Measurements from ENCODE around the gene ST6GALNAC3.
A peak's percentile ranks its signal among the peaks of the same experiment; 100 is the strongest.

ST6GALNAC3 gene

DNA sequence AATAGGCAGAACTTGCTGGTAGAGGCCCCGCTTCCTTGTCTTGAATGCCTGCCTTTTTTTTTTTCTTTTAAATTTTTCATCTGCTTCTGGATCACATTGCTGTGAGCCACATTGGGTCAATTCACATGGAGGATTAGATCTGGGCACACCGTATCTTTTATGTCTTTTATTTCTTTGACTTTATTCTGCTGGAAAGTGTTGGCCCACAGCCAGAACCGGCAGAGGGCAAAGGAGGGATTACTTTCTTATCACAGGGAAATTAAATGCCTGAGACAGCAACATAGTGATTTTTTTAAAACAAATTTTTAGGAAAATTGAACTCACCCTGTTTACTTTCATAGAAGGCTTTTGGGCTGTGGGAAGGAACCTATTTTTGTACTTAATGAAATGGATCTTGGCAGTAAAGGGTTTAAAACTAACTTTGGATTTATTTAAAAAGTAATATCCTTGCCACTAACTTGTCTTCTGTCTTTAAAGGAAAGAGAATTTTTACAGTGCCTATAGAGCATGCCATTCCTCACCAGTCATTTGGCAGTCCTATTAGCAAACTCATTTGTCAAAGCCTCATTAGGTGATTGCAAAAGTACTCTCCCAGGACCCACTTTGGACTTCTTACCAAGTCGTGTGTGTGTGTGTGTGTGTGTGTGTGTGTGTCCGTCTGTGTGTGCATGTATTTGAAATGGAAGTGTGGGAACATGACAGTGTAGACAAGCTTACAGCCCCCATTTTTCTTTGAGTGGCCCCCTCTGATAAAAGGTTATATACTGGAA lies 68.4 kb downstream of the ST6GALNAC3 start:
- no peak for DNase-seq (ENCODE audit: low read depth)

DNA sequence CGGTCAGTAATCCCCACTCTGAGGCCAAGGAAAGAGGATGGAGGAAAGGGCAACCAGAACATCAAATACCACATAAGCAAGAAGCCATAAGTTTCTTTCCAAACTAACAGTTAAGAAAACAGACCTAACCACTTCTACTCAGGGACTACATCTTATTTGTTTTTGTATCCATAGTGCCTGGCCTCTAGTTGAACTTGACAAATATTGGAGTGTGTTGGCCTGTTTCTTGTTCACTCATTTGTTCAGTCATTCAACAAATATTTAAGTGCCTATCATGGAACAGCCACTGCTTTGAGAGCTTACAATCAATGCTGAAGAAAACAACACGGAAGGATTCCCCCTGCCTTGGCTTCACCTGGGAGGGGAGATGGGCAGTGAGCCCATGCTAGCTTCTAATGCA lies 69.7 kb downstream of the ST6GALNAC3 start:
- no peak for DNase-seq (ENCODE audit: low read depth)

DNA sequence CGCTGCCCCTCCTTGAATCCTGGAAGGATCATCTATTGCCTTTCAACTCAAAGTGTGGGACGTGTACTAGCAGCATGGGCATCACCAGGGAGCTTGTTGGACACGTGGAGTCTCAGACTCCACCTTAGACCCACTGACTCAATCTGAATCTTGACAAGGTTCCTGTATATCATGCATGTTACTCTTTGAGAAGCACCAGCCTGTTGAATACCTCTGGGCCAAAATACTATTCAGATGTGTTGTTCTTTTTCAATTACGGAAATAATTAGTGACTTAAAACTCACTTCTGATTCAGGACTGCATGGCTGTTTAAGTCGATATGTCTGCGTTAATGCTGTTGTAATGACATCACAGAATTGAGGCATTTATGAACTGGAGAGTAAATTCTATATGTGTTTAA lies 70.8 kb downstream of the ST6GALNAC3 start:
- no peak for DNase-seq (ENCODE audit: low read depth)

DNA sequence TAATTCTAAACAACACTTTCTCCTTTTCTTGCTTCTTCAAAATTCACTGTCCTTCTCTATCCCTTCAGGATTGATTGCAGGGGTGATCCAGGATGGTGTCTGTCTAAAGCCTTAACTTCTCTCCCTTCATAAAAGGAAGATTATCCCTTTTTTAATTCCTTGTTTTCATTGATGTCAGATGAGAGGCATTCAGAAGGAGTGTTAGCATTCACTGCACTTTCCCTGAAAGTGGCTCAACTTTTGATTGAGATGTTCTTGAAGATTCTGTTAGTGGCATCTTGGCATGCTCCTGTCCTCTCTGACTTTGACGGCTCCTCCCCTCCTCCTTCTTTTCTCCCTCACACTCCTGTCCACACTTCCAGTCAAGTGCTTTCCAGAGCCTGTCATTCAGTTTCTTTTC lies 71.6 kb downstream of the ST6GALNAC3 start:
- no peak for DNase-seq (ENCODE audit: low read depth)

DNA sequence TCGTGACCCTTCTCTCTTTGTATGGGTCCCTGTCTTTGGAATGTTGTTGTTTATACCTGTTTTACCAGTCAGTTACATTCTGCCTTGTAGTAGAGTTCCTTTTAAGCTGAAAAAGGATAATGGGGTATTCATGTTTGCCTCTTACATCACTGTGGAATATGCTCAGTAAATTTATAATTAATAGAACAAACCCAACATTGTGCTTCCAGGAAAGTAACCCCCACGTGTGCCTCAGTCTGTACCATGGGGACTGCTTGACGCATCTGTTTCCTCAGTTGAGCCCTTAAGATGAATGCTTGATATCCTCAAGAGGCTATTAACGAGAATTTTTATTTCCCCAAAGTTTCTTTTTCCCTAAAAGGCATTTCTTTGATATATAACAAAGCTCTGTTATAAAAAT lies 73.4 kb downstream of the ST6GALNAC3 start:
- no peak for DNase-seq (ENCODE audit: low read depth)

DNA sequence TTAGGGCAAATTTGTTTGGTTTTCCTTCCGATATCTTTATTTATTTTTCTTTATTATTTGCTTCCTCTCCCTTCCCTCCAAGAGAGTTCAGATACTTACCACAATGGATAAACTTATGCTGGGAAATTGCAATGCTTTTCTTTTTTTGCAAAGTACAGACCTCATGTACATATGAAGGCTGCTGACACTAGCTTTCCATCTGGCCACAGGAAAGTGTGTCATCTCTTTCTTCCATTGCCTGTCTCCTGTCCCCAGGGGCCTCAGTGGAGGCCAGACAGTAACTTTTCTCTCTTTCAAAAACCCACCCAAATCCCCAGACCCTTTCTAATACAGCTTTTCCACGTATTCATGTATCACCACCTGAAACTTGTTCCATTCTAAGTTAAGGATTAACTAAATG lies 73.9 kb downstream of the ST6GALNAC3 start:
- no peak for DNase-seq (ENCODE audit: low read depth)

DNA sequence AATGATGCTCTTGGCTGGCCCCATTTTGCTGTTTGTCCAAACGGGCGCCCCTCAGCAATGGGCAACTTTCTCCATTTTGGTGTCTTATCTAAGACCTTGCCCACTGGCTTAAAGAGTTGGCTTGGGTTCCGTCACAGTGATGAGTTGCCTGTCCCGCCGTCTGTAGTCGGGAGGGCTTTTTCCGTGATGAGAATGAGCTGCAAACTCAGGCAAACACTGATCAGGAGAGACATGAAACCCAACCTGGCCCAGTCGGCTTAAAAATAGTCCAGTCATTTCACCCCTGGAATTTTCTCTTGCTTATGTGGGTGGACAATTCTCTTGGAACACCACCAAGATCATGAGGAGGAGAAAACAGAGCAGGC lies 79.3 kb downstream of the ST6GALNAC3 start:
- no peak for DNase-seq (ENCODE audit: low read depth)

DNA sequence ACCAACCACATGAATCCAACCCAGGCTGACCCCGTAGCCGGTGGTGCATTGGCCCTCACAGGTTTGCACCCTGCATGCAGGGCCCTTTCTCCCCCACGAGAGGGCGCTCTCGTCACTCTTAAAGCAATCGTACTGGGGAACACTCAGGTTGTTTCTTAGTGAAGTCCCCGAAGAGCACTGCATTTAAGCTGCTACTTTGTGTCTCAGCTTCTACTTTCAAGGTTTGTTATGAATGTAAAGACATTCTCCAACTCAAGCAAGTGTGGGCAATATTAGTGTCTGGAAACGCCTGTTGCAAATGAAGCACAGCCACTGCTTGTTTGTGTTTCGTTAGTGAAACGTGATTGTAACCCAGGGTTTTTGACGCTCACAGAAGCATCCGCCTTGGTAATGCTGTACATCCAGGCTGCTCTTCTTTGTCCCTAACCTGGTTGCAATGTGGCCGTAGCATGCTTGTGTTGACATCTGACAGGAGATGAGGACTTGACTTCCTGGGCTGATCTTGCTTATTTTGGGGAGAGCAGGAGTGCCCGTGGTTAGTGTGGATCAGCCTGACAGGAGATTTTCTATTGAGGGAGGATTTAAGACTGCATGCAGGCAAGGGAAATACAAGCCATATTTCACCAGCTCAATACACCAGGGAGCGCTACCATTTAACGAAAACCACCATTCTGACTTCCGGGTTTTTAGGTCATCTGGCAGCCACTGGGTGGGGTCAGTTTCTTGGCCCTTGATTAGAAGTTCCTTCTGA lies 79.8 kb downstream of the ST6GALNAC3 start:
- peak; percentile 72 for DNase-seq (ENCODE audit: low read depth)

DNA sequence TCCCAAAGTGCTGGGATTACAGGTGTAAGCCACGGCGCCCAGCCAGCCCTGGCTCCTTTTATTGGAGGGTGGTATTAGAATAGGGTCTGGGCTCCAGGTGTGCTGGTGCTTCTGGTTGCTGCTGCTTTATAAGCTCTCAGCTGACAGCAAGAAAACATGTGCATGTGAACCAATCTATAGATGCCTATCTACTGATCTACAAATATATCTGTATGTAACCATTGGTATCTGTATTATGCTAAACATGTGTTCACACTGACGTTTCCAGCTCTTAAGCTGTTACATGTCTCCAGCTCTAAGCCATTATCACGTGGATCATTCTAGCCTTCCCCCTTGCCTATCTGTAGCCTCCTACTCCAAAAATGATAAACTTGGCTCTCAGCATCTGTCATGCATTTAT lies 82.4 kb downstream of the ST6GALNAC3 start:
- DNase-seq (ENCODE audit: low read depth) = no peak

DNA sequence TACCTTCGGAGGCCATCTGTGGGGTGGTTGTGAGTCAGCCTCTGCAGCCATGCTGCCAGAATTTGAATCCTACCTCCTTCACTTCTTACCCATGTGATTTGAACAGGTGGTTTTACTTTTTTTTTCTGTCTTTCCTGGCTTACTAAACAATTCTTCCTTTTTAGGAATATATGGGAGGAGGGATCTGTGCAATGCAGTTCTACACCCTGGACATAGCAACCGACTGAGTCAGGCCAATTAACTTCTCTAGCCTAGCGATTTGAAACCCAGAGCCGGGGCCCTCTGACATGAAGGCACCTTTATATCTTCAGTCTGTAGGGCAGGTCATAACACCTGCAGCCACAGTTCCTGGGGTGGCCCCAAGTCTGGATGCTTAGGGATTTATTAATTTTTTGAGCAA lies 83.6 kb downstream of the ST6GALNAC3 start:
- DNase-seq (ENCODE audit: low read depth) = no peak

DNA sequence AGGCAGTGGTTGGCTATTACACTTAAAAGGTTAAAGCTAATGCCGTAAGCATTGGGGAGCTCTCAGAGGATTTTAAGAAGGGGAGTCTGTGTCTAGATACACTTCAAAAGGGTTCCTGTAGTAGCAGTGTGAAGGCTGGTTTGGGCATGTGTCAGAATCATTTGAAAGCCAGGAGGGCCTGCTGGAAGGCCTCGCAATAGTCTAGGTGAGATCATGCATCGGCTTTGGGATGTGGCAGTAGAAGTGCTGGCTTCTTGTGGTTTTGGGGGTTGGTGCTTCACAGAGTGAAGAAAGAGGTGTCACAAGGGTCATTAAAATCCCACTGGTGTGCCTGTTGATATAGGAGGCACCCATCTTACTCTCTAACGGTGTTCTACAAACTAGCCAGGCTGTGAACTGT lies 85.7 kb downstream of the ST6GALNAC3 start:
- no peak for DNase-seq (ENCODE audit: low read depth)

DNA sequence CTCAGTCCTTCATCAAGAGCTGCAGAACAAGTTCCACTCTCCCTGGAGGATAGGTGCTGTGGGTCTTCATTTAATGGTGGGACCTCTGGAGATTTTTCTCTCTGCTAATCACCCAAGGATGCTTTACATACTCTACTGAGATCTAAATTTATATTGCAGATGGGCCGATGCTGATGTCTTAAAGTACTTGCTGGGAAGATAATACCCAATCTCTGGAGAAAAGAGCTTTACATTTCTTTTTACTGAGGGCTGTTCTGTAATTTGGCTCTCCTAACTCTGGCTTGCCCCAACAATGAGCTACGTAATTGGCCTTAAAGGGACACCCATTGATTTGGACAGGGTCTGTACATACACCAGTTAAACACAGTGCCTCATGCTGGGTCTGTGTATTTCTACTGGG lies 86.9 kb downstream of the ST6GALNAC3 start:
- no peak for DNase-seq (ENCODE audit: low read depth)

DNA sequence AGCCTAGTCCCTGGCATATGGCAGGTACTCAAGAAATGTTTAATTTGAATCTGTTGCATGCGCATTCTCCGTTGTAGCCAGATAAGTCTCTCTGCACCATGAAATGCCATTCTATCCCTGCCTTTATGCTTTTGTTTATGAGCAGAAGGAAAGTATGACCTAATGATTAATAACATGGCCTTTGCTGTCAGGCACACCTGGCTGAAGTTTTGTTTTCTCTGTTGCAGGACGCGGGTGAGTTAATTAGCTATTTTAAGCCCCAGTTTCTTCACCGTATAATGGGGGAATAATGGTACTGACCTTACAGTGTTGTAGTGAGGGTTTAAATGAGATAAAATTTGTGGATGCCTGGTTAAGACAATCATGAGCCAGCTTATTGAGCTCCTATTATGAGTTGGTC lies 87.7 kb downstream of the ST6GALNAC3 start:
- DNase-seq (ENCODE audit: low read depth) = no peak

DNA sequence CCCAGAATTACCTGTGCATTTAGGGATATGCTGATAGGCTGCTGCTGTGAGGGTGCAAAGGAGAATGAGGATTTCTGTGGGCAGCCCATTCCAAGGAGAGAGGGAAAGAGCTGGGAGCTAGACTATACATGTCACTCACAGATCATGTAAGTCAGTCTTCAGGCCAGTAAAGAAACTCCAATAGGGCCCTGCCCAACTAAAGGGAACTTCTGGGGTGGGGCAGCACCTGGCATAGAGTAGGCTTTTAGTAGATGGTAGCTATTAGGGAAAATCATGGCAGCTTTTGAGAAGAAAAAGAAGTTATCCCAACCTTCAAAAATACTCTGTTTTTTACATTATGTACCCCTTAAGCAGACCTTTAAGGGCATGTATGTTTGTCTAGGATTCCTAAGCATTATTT lies 89.6 kb downstream of the ST6GALNAC3 start:
- DNase-seq (ENCODE audit: low read depth) = no peak

DNA sequence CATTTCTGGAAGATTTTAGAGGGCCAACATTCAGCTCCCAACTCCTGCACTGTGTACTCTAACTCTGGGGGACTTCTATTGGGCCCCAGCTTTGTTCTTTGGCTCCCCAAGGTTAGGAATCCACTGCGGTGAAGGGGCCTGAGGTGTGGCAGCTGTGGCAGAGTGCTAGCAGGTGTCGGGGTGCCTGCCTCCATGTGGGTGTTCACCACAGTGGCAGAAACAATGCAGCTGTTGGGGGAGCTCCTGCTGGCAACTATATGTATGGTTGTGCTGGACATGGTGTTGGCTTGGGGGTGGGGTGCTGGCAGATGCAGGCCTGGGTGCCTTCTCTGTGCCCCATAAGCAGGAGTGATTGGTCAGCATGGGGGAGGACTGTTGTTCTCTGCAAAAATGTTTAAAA lies 95.5 kb downstream of the ST6GALNAC3 start:
- no peak for DNase-seq (ENCODE audit: low read depth)

DNA sequence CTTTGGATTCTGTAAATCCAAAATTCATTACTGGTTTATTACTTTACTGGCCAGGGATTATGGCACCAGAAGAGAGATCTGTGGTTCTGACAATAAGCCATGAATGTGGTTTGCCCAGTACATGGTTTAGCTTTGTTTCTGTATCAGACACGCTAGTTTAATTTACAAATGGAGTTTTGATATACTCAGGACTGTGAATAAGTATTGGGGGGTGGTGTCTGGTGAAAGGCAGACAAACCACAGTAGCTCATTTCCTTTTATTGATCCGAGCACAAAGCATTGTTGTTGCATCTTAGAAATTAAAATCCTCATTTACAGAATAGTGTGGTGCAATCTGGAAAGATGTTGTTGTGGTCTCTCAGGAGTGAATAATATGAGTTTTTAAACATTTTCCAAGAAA lies 96.0 kb downstream of the ST6GALNAC3 start:
- no peak for DNase-seq (ENCODE audit: low read depth)

DNA sequence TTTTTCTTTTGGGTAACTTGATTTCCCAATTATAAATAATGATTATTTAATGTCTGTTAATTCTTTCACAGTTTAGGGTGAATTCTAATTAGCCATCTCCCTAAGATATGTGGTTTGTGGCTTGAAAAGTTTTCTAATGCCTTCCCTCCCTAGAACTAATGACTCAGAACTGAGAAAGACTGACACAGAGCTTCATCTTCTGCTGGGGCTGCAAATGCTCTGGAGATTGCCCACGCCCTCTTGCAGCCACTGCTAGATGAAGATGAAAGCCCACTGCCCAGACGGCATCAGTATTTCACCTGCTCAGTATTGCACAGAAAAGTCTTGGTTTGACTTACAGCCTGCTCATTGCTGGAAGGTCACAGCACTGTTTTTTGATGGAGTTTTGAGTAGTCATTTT lies 101.5 kb downstream of the ST6GALNAC3 start:
- peak; percentile 28 for DNase-seq (ENCODE audit: low read depth)

DNA sequence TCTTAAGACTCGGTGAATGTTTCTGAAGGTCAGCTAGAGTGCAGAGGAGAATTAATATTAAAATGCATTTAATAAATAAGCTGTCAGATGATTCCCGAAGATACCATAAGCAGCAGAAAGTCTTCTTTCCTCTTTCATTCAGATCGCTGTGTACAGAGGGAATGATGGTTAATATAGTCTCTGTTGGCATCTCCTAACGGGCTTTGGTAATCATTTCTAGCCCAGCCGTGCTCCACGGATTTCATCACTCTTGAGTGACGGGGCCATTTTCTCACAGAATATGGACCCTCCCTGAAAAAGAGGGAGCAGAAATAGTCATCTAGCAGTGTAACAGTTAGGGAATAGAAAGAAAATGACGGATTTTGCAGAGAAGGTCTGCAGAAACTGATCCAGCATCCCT lies 103.1 kb downstream of the ST6GALNAC3 start:
- DNase-seq (ENCODE audit: low read depth) = no peak

DNA sequence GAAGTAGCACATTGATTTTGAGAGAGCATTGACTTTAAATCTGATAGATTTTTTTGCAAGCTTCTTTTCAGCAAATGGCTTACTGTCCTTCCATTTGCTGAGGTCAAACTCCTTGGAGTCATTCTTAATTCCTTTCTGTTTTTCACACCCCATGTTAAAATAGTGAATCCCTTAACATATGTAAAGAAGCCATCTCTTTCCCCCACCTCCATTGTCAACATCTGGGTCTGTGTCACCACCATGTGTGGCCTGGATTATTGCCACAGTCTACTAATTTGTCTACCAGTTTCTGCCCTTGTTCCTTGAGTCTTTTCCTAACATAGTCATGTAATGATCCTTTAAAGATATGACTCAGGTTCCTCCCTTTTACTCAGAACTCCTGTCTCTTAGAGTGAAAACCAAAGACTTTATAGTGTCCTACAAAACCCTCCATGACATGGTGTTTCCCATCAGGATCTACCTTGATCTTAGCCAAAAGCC lies 104.7 kb downstream of the ST6GALNAC3 start:
- no peak for DNase-seq (ENCODE audit: low read depth)

DNA sequence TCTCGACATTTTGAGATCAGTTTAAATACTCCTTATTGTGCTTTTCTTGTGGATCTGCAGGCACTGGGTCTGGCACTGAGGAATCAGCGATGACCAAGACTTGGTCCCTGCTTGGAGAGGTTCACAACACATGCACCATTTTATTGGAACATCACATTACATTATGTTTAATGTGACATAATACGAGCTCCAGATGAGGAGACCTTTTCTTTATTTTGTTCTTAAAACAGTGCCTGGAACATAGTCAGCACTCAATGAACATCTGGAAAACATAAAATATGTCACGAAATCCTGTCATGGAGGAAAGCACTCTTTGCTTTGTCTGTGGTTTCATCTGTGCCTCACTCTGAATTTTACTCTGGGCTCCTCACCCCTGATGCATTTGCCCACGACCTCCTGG lies 110.7 kb downstream of the ST6GALNAC3 start:
- DNase-seq (ENCODE audit: low read depth) = no peak

DNA sequence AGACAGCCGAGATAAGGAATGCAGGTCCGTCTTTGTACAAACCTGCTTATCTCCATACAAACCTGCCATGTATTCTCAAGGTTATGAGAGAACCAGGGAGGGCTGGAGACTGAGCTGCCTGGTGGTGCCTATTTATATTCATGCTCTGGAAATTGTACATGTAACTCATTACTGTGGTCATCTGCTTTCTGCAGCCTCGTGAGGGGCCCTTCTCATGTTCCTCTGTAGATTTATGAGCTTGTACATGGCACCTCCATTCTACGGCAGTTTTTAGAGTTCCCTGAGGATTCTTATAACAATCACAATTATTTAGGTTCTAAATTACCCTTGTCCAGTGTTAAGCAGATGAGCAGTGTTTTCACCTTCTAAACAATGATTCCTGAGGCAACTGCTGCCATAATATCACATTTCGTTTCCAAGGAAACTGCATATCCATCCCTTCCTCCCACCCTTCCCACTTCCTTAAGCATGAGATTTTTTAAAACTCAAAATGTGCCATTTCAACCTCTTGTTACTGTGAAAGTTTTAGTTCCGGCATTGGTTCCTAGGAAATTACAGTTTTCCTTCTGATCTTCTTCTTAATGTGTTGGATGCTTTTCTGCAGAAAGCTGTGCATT lies 112.1 kb downstream of the ST6GALNAC3 start:
- DNase-seq (ENCODE audit: low read depth) = no peak

DNA sequence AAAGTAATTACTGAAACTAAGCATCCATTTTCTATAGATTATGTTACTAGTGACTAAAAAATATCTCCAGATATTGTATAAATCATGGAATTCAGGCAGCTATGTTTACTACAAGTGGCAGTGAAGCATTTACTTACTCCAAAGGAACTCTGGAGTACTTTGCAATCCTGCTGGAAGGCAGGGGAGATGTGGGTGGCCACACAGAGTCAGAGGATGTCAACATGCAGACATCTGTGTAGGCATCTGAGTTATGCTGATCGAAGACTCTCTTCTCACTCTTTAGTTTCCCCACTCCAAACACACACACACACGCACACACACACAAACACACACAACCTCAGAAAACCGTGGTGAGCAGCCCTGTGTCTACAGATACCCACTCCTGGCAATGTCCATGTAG lies 112.9 kb downstream of the ST6GALNAC3 start:
- no peak for DNase-seq (ENCODE audit: low read depth)

DNA sequence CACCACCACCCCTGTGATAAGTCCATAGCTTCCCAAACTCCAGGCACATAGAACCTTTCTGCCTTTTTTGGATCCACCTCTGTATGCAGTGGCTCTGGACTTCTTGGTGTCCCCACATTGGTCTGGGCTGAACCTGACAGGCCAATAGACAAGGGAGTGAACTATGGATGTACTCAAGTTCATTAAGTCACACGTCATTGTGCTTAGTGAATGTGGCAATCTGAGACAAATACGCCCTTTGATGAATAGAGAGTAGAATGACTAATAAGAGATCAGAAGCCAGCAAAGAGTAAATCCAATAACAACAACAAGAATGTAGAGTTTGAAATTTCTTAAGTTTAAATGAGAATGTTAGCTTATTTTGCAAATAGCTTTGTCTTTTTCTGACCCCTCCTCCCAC lies 114.8 kb downstream of the ST6GALNAC3 start:
- DNase-seq (ENCODE audit: low read depth) = no peak

Measured in activated T-cell treated with anti-CD3 and anti-CD28 coated beads for 48 hours (primary cell).